Activated CD4-positive, alpha-beta T cell treated with anti-CD3 and anti-CD28 coated beads, Interleukin-10, Interleukin-2, amounts not matched to agents 100 ng/mL and 50 ng/mL, durations not matched to agents 16 hours and 8 hours (primary cell): ENCODE measurements around the gene ARHGAP26.
"Not testable (repeated sequence)": the region's sequence is repeated elsewhere in the genome, so short reads cannot be mapped to it uniquely, and the experiment has no call there.

ENCODE experiments used
- DNase-seq: peaks from one replicate; pipeline ENCODE4 v3.0.0-alpha.2; 2020

ARHGAP26 gene

GRCh38 chr5:142911775-142912174, 141.6 kb downstream of the ARHGAP26 start:
- DNase-seq = no peak

DNA sequence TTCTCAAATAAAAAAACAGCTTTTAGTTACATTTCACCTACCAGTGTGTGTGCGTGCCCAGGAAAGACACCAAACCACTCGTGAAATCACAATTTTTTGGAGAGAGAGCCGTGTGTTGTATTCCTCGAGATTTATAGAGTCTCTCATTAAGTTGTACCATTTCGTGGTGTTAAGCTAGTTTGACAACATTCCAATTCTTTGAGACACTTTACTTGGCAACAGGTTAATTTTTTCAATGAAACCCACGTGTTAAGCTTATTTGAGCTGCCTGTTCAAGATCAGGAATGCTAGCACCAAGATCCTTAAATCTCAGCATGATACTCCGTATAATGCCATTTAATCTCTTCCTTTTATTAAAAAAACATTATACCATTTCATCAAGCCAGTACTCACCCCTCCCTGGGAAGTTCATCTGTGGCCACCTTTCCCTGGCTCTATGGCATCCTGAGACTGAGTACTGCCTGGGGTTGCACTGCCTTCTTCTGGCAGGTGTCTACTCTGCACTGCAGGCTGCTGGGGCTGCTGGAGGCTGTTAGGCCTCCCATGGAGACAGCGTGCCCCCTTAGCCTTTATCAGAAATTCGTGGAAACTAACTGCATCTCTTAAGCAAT, 143.7 kb downstream of the ARHGAP26 start:
- DNase-seq = no peak

DNA sequence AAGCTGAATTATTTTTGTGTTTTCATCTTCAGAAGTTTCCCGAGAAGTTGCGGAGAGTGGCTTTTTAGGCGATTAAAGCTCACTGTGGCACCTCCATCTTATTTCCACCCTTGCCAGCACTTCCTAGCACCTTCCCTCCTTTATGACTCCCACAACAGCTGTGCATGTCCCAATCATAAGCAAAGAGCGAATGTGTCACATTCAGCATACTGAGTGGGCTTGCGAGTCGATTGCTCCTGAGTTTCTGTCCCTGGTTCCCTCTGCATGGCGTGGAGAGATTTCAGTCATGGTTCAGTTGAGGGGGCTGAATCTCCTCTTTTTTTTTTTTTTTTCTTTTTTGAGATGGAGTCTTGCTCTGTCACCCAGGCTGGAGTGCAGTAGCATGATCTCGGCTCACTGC, 144.9 kb downstream of the ARHGAP26 start:
- no peak for DNase-seq

DNA sequence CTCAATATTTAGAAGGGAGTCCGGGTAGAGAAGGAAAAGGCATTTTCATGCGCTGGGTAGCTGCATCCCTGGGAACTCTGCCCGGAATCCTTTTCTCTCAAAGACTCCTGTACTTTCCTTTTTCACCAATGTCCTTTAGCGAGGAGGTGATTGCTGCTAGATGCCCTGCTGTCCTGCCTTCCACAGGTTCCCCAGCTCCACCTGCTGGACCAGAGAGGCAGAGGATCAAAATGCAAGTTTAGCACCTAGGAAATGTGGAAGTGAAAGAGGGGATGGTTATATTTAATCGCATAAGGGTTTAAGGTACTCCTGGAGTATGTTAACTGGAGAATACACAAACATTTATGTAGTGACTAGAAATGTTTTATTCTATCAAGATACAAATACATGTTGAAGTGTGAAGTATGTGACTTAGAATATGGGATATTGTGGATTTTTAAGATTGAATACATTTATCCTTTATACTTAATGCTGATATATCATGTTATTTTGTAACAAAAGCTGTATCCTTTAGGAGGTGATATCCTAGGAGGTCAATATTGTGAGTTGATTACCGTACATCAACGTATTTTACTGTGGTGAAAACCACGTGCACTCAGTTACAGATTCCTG, 145.7 kb downstream of the ARHGAP26 start:
- DNase-seq = peak; percentile 35

- no peak for DNase-seq
Observed at GRCh38 chr5:142918959-142919635, 148.9 kb downstream of the ARHGAP26 start.

GRCh38 chr5:142920849-142921612, 150.9 kb downstream of the ARHGAP26 start:
- DNase-seq = no peak

DNA sequence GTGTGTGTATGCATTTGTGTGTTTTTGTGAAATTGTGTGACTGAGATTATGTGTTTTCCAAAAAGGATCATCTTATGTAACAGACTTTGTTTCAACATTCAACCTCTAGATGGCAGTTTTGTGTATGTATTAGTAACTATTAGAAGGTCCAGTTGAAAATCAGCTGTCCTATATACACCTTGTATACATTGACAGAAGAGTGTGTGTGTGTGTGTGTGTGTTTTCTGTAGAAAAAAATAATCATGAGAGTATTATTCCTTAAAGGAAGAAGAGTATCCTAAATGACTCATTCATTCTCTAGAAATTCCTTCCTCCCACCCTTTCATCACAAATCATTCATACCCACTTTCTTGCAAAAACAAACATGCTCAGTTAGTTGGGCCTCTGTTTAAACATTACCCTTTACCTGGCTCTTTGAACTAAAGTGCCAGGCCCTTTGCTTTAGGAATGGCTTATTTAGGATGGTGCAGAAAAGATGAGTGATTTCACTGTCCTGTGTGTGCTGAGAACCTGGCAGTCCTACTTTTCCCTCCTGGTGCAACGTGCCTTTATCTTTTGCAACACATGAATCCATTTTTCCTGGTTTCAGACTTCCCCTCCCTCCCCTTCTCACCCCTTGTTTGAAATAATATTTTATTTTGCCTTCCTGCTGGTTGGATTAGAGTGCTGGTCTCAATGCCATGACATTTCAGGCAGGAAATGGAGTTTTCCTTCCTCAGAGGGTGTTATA, 152.2 kb downstream of the ARHGAP26 start:
- peak; percentile 23 for DNase-seq

- no peak for DNase-seq
Observed at GRCh38 chr5:142924135-142924883, 154.1 kb downstream of the ARHGAP26 start.

DNA sequence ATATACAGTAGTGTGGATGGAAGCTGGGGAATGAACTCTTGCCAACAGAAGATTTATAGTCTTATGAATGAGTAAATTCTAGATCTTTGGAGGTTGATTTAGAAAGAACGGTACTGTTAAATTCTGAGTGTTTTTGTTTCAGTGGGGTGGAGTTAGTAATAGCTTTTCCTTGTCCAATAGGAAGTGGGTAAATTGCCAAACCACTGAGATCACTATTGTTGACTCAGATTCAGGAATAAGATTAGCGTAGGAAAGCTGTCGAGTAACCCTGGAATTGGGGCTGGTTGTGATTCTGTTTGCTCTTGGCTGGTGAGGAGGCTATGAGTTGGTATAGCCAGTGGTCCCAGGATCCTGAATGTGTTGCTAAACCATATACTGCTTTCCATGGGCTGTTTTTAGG, 155.6 kb downstream of the ARHGAP26 start:
- peak; percentile 24 for DNase-seq

DNA sequence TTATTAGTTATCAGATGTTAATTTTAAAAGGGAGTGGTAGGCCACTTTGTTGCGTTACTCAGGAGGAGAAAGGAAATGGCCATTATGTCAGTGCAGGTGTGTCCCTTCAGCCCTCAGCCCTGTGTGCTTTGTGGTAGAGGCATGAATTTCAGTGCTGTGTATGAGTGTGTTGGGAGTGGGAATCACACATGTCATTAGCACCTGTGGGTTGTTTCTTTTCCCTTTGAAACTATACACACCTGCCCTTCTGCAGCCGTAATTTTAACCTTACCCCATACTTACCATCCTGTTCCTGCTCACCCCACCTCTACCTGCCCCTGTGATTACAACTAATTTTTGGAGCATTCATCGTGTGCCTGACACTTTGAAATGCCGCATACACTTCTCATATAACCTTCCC, 156.4 kb downstream of the ARHGAP26 start:
- no peak for DNase-seq

GRCh38 chr5:142928999-142929398, 158.8 kb downstream of the ARHGAP26 start:
- DNase-seq = not testable (repeated sequence)

DNA sequence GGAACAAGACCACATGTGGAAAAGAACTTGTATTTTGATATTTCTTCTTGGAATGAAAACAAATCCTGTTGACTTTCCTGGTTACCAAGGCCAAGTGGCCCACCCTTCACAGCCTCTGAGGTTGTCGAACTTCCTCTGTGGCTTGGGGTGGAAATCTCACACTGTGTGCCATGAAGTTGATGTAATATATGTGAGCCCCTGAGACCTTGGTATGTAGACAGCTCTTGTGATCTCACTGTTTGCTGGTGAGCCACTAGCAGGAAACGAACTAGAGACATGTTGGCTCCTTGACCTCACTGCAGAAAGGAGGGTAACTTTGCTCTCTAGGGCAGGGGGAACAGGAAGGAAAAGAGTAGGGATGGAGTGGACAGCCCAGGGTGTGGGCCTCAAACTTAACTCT, 159.4 kb downstream of the ARHGAP26 start:
- no peak for DNase-seq

DNA sequence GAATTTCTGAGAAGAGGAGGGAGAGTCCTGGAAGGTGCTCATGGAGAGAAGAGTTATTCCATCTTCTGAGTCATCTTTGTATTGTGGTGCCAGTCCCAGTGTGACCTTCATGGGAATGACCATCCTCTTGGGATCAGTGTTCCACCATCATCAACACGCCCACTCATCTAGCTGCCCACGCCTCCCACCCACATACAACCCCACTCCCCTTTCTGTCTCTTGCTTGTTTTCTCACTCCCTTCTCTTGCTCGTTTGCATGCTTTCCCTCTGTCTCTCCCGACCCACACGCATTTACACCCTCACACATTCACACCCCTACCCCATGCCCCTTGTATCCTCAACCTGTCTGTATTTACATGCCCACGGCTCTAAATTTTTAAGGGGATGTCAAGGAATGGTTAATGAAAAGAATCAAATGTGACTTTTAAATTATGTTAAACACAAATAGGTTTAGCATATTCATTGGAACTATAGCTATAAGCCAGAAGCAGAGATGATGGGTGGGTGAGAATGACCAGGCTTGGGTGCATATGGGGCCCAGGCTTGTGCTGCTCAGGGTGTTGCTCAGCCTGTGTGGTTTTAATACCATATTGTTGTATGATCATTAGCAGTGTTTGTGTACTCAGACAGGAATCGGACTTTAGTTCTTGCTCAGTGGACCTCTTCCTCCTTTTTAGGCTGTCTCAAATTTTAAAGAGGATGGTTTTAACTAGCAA, 160.4 kb downstream of the ARHGAP26 start:
- no peak for DNase-seq

GRCh38 chr5:142931896-142932686, 161.9 kb downstream of the ARHGAP26 start:
- DNase-seq = no peak

GRCh38 chr5:142934051-142934762, 164.0 kb downstream of the ARHGAP26 start:
- no peak for DNase-seq

DNA sequence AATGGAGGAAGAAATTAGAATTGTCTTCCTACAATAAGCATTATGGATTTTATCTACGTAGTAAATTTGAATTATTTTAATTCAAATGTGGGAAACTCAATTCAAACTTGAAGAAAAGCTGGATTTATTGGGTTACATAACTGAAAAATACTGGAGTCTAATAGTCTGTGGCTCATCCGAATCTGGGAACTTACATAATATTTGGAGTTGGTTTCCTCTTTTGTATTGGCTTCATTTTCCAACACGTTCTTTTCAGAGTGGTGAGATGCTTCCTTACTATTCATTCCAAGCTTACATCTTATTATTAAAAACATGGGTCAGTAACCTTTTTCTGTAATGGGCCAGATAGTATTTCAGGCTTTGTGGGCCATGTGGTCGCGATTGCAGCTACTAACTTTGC, 164.8 kb downstream of the ARHGAP26 start:
- no peak for DNase-seq

GRCh38 chr5:142937374-142937773, 167.2 kb downstream of the ARHGAP26 start:
- DNase-seq = no peak

DNA sequence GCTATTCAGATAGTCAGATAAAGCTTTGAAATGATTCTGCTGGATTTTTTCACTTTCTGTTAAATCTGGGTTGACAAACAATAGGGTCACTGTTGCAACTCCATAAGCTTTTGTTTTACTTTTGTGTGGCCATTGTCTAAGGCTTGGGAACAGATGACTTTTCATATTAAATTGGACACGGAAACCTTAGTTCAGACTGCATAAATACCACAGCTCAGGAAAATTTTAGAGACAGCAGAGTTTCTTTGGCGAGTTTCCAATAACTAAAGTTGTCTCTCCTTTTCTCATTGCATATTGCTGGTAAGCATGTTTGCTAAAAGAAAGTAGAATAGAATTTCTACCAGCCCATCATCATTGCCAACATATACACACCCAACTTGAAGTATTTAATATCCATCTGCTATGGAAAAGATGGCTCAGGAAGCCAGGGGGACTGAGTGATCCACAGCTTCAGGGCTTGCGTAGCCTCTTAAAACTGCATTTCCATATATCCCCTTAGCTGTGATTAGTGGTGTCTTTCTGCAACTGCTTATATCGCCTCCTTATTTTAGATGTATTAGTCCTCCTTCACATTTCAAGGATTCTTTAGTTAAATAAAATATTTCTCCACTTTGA, 168.2 kb downstream of the ARHGAP26 start:
- DNase-seq = no peak

DNA sequence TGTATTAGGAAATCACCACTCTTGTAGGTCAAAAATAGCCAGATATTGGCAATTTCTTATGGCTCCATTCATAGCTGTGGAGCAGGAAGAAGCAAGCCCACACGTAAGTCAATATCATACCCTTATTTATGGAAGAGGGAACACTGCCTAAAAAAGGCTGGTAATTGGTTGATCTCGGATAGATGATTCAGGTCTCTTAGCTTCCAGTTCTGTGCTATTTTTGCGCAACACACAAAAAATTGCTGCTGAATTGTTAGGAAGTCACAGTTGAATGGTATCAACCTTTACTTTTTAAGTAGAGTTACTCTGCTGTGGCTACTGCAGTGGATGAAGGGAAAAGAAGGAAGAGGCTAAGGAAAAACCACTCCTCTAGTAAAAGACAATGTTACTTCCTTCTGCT, 168.8 kb downstream of the ARHGAP26 start:
- no peak for DNase-seq

GRCh38 chr5:142939884-142940283, 169.7 kb downstream of the ARHGAP26 start:
- no peak for DNase-seq
